ENCODE results near the gene ASPM.

Gene ASPM

DNA sequence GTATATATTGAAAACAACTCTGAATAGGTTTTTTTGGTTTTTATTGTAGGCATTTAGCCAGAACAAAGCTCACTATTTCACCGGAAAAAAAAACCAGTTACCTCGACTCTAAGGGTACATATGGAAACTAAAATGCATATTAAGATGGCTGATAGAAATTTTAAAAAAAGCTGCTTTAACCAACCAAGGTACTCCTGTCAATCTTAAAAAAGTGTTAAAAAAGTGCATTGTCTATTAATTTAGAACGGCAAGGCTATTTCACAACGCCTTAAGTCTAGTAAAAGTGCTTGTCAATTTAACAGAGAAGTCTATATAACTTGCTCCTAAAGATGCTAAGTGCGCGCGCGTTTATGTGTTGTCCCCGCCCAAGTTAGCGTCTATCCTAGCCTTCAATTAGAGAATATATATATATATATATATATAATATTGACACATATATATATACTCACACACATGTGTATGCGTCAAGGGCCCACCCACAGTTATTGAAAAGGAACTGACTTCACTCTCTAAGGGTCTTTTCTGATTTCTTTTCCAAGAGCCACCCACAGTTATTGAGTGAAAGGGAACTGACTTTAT lies 934 bp downstream of the ASPM start:
- H3K4me3 ChIP-seq (ENCODE audit: low read depth, low read length): peak overlapping the region; percentile 63
- TF ChIP-seq, protein P1, sequence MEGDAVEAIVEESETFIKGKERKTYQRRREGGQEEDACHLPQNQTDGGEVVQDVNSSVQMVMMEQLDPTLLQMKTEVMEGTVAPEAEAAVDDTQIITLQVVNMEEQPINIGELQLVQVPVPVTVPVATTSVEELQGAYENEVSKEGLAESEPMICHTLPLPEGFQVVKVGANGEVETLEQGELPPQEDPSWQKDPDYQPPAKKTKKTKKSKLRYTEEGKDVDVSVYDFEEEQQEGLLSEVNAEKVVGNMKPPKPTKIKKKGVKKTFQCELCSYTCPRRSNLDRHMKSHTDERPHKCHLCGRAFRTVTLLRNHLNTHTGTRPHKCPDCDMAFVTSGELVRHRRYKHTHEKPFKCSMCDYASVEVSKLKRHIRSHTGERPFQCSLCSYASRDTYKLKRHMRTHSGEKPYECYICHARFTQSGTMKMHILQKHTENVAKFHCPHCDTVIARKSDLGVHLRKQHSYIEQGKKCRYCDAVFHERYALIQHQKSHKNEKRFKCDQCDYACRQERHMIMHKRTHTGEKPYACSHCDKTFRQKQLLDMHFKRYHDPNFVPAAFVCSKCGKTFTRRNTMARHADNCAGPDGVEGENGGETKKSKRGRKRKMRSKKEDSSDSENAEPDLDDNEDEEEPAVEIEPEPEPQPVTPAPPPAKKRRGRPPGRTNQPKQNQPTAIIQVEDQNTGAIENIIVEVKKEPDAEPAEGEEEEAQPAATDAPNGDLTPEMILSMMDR (IDR thresholded peaks at IDR 0.05; ENCODE audit: borderline replicate concordance, insufficient read depth, low read depth, low read length): no peak

DNA sequence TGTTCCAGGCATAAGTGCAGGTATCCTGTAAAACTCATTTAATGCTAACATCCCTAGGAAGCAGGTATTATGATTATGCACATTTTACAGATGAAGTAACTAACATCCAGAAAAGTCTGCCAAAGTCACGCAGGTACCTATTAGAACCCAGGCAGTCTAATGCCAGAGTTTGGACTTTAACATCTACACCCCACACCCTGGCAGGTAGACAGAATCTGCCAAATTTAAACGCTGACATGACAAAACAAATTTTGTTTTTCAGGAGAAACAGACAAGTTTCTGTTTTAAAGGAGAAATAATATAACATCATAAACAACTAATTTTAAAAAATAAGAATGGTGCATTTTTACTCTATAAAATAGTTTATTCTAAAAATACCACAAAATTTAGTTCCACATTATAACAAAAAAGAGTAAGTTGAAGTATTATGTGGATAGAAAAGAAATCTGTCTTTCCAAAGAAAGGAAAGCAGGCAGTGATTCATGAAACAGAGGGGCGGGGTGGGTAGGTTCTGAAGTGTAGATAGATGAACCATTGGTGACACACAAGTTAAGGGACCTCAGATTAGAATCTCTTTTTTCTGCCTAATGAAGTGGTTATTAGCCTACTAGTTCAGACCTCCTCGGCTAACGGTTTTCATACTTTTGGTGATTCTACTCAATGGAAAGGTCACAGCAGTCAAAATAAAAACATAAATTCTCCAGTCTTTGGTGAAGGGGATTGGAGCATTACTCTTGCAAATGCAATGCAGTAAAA lies 1.7 kb downstream of the ASPM start:
- peak overlapping the region; percentile 63 for H3K4me3 ChIP-seq (ENCODE audit: low read depth, low read length)
- TF ChIP-seq, protein P1 (IDR thresholded peaks at IDR 0.05; ENCODE audit: borderline replicate concordance, insufficient read depth, low read depth, low read length): no peak

- TF ChIP-seq, protein P1 (IDR thresholded peaks at IDR 0.05; ENCODE audit: borderline replicate concordance, insufficient read depth, low read depth, low read length): no peak
- H3K4me3 ChIP-seq (ENCODE audit: low read depth, low read length): no peak overlapping the region
Observed at GRCh38 chr1:197143276-197143675, 3.2 kb downstream of the ASPM start.

DNA sequence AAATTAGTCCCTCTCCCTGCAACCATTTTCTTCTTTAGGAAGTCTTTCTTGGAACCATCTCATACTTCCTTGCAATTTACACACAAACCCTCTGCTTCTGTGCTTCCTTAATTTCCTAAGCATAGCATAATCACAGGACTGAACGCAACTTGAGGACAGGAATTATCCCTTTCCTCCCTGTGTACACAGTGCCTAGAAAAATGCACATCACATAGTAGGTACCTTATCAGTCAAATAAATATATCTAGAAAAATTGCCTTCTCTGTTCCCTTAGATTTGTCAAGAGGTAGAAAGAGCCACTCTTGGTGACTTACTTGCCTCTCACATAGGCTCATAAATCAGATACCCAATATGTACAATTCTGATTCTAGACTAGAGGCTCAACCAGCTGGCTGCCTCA lies 4.9 kb downstream of the ASPM start:
- TF ChIP-seq, protein P1 (IDR thresholded peaks at IDR 0.05; ENCODE audit: borderline replicate concordance, insufficient read depth, low read depth, low read length): no peak
- no peak overlapping the region for H3K4me3 ChIP-seq (ENCODE audit: low read depth, low read length)

GRCh38 chr1:197140121-197140520 lies 6.3 kb downstream of the ASPM start:
- no peak overlapping the region for H3K4me3 ChIP-seq (ENCODE audit: low read depth, low read length)
- TF ChIP-seq, protein P1 (IDR thresholded peaks at IDR 0.05; ENCODE audit: borderline replicate concordance, insufficient read depth, low read depth, low read length): no peak

GRCh38 chr1:197139169-197139568 lies 7.3 kb downstream of the ASPM start:
- no peak overlapping the region for H3K4me3 ChIP-seq (ENCODE audit: low read depth, low read length)
- TF ChIP-seq, protein P1 (IDR thresholded peaks at IDR 0.05; ENCODE audit: borderline replicate concordance, insufficient read depth, low read depth, low read length): no peak

DNA sequence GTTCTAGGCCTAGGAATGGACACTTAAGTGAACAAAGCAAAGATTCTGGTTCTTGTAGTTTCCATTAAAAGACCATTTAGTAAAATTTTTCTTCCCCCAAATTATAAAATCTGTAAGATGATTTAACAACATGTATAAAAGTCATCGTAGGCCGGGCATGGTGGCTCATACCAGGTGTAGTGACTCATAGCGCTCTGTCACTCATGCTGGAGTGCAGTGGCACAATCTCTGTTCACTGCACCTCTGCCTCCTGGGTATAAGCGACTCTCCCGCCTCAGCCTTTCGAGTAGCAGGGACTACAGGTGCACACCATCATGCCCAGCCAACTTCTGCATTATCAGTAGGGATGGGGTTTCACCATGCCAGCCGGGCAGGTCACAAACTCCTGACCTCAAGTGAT lies 9.1 kb downstream of the ASPM start:
- no peak overlapping the region for H3K4me3 ChIP-seq (ENCODE audit: low read depth, low read length)

More for the DNA sequence above, 9.1 kb downstream of the ASPM start:
- TF ChIP-seq, protein P1 (IDR thresholded peaks at IDR 0.05; ENCODE audit: borderline replicate concordance, insufficient read depth, low read depth, low read length): no peak

Measured in GM12875 (cell line).